Dermis microvascular lymphatic vessel endothelial cell (primary cell): ENCODE data around the gene FNTB. TPM values are rescaled to one million over a fixed set of nuclear protein-coding genes. Genes with fewer than 3 reads are reported as not detected.
A peak's percentile ranks its signal among the peaks of the same experiment; 100 is the strongest.

Source experiments
- DNase-seq, 2 donors: peaks; one replicate each; pipeline versions ENCODE4 v3.0.0 to v3.0.0-alpha.2; 2010; ENCODE audit warnings: low read depth in 2 of 2
- total RNA-seq: library from RNA; depleted of rRNA; stranded (reverse); fragments of >200 nt; gene quantifications from 2 replicates; pipeline ENCODE4 v1.2.1, GENCODE V29; 2014

The FNTB gene
- total RNA-seq, 1 donor from 2014 or later, result 6.8 TPM

DNA sequence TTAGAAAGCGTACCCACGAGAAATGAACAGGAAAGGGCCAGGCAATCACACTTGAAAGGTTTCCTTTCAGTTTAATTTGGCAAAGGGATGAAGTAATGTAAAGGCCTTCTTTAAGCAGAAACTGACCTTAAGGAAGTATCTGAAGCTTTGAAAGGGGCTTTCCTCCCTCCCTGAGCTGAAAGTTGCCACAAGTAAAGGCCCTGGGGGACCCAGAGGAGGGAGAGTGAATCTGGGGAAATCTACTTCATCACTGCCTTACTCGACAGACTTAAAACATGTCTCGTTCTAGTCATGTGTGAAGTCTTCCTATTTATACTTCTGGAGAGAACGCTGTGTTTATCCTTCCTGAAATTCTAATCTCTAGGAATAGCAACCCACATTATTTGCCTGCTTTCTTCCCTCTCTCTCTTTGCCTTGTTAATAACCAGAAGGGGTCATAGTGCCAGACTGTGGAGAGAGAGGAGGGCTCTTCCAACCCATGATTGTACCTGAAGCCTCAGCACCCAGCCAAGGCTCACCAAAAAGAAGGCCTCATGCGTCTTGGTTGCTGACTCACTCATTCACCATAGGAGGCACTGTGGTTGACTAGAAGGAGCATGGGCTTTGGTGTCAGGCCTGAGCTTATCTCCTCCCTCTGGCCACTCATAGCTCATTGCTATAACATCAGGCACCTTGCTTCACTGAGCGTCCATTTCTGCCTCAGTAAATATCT lies 33.9 kb upstream of the FNTB start:
- no peak for DNase-seq

DNA sequence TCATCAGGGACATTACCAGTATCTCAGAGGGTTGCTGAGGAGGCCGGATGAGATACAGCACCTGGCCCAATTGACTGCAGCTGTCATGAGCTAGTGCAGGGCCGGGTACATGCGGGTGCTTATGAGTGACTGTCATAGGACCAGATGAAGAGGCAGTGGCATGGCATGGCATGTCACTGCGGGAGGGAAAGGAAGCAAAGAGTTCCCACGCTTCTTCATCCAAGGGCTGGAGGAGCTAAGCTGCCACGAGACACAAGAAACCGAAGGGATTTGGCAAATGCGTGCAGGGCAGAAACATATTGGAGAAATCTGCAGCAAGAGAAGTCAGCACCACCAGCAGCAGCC lies 33.4 kb upstream of the FNTB start:
- DNase-seq, result no peak

DNA sequence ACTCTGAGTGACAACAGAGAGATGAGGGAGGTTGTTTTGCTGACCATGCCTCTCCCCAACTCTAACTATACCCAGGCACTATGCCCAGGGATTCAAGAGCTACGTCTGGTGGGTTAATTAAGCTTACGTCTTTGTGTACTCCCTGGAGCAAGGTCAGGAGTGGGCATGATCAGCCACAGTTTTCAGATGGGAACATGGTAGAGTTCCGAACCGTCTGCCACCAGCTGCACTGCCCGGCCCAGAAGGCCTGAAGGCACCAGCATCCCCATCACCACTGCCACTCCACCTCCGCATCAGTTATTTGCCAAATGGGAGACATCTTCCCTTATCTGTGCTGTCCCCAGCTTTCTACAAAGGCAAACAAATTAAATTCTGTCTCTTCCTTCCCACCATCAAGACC lies 33.0 kb upstream of the FNTB start:
- no peak for DNase-seq

DNA sequence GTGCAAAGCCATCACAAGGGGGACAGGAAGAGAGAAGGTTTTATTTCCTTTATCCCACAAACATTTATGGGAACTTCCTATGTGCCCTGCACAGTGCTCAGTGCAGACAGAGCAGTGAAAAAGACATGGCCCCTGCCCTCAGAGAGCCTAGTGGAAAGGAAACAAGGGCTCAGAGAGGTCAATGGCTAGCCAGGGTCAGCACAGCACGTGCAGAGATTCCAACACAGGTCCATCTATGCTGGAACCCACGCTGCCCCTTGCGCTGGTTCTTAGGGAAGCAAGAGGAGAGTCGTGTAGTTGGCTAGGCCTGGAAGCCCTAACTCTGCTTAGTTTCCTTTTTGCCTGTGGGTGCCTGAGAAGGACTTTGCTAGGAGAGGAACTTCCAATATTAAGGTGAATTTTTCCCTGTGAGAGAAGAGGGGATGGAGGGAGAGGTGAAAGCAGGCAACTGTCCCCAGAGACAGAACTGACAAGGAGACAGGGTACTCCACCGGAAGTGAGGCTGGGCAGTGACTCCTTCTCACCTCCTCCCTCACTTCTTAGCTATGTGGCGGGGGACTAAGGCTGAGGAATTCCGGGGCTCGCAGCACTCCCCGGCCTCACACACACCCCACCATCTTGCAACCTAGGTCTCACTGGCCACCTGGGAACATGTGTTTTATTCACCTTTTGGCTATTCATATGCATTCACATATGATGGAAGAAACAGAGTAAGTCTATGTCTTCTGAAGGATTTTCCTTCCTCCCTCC lies 32.0 kb upstream of the FNTB start:
- DNase-seq, result no peak

DNA sequence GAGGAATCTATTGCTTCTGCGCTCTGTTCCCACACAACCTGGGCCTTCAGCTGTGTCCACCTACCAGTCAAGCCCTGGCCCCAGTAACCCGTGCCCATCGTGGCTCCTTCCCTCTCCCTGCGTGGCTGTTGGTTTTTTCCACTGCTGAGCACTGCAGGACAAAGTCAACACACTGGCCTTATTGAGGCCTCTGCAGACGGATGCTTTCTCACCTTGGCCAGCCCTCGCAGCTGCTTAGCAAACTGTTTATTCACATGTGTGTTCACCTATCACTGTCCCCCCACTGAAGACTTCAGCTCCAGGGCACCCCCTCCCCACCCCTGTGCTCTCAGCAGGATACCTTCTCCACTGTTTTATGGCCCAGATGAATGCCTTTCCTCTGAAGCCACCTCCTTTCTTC lies 31.4 kb upstream of the FNTB start:
- DNase-seq, result no peak

DNA sequence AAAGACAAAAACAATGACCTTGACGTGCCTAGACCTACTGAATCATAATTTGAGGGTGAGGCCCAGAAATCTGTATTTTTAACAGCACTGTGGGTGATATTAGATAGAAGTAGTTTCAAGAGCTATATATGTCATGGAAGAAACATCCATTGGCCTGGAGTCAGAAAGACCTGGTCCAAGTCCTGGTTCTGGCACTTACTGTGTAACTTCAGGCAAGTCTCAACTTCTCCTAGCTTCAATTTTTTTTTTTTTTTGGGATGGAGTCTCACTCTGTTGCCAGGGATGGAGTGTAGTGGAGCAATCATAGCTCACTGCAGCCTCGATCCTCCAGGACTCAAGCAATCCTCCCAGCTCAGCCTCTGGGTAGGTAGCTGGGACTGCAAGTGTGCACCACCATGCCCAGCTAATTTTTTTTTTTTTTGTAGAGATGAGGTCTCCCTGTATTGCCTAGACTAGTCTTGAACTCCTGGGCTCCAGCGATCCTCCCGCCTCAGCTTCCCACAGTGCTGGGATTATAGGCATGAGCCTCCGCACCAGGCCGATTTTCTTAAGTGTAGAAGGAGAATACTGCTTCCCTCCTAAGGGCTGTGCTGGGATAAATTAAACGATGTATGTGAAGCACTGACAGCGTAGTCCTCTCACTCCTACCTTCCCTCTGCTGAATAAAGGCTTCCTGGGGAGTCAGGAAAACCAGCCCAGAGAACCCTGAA lies 29.8 kb upstream of the FNTB start:
- DNase-seq, result no peak

DNA sequence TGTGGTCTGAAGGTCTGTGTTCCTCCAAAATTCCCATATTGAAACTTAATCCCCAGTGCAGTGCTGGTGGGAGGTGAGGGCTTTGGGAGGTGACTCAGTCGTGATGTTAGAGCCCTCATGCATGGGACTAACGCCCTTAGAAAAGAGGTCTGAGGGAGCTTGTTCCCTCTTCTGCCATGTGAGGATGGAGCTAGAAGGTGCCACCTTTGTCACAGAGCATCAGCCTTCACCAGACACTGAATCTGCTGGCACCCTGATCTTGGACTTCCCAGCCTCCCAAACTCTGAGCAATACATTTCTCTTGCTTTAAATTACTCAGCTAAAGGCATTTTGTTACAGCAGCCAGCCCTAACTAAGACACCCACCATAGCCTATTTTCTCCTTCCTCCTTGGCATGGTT lies 28.5 kb upstream of the FNTB start:
- DNase-seq, result no peak

DNA sequence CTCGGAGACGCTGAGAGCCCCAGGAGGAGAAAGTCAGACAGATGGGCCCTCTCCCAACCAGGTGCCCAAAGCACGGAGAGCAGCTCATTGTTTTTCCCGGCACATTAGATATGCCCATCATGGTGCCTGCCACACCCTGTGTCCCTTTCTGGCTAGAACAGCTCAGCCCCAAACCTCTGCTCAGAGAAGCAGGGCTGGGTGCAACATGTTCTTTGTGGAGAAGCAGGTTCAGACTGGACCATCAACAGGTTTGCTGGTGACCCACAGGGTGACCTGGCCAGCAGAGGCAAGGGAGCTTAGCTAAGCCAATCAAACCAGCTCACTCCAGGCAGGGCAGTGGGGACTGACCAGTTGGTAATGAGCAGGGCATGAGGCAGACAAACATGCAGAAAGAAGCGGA lies 28.0 kb upstream of the FNTB start:
- no peak for DNase-seq

DNA sequence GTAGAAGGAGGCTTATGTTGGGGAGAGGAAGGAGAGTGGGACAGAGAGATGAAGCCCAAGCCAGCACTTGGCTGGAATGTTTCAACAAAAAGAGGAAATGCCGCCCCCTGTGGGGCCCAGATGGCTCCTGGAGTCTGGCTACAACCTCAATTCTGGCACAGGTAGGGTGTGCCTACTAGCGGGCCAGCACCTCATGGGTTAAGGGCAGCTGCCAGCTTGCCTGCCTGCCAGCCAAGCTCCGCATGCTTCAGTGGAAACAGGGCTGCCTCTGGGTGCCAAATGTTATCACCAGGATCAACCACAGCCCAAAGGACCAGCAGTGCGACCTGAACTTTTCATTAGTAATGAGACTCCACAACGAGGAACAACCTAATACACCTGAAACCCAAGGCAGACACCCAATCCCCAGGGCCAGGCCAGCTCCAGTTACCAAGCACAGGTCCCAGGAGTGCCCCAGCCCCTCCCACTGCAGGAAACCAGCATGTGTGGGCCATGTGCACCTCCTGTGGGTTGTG lies 25.9 kb upstream of the FNTB start:
- DNase-seq, result no peak

DNA sequence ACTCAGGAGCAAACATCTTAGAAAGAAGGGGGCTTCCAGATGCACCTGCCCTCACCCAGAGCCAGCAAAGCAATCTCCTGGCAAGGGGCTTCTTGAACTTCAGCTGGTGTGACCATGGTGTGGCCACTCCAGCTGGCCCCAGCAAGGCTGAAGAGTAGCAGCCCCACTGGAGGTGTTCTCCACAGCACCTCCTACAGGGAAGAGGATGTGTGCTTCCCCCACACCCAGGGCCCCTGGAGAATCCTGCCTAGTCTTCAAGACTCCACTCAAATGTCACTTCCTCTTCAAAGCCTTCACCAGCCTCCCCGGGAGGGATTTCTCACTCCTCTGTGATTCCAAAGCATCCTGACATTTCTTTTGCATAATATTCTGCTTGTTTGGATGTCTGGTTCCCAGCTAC lies 23.1 kb upstream of the FNTB start:
- no peak for DNase-seq

DNA sequence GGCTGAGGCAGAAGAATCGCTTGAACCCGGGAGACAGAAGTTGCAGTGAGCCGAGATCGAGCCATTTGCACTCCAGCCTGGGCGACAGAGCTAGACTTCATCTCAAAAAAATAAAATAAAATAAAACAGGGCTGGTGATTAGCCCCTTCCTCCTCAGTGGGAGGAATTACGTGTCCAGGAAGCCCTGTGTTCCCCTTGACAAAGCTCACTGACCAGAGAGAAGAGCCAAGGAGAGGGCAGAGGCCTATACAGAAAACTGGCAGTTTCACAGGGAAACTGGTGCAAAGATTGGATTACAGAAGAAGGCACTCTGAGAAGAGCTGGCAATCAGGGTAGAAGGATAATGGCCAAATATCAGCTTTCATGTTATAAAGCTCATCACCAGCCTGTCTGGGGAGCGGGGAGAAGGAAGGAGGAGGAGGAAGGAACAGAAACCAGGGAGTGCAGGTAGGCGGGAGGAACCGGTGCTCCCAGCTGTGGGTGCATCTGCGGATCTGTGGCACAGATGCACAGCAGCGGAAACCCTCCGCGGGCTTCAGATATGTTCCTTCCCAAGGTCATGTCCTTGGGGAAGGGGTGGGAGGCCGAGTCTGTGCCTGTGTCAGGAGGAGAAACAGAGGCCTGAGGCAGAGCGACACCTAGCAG lies 21.2 kb upstream of the FNTB start:
- DNase-seq, result peak in 1 of 2 donors; percentile 50

DNA sequence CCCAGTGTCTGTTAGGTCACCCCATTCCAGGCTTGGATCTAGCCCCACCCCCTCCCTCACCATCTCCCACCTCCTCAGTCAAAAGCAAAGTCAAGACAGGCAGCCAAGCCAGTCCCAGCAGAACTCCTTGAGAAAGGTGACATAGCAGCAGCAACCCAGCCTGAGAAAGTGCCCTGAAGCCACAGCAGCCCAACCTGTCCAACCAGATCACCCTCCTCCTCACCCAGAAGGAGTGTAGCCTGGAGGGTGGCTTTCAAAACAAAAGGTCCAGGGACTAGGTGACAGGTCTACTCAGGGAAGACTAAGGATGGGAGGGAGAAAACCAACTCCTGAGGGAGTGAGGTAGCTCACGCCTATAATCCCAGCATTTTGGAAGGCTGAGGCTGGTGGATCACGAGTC lies 19.7 kb upstream of the FNTB start:
- DNase-seq, result no peak

DNA sequence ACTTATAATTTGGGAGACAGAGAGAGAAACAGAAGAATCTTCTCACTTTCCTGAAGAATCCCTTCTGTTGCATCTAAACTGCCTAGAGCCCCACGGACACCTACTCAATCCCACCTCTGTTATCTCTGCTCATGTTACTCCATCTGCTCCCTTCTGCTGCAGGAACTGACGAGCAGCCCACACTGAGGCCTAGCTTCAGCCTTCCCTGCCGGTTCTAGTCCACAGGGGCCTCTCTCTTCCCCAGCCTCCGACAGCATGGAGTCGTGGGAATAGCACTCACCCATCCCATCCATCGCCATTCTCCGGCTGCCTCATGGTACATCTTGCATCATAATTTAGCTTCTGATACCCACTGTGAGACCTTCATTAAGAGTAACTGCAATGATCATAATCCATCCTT lies 18.5 kb upstream of the FNTB start:
- no peak for DNase-seq

DNA sequence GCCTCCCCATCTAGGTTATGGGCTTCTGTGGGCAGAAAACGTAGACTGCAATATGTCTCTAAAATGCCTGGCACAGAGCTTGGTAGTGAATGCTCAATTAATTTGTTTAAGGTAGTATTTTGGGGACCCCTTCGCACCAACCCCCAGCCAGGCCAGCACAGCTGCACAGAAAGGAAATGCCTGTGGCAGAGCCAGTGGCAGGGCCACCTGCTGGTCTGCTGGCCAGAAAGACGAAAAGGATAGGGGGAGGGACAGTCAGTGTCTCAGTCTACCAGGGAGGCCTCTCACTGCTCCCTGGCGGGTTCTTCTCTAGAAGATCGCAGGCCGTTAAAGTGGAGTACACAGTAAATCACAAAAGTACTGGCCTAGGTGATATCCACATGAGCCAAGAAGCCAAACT lies 18.0 kb upstream of the FNTB start:
- DNase-seq, result no peak

DNA sequence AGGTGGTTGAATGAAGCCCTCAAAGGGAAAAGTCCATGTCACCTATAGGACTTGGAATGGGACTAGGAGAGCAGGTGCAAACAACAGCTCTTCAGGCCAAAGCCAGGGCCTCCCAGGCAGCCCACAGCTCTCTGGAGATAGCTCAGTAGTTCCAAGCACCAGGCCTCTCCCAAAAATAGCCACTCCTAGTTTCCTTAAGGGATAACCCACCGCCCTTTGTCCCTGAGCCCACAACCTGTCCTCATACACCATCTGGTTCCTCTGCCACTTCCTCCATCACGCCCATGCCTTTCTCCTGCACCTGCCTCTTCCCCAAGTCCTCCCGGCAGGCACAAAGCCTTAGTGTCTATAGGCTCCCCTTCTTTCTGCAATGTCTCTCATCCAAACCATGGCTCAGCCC lies 16.7 kb upstream of the FNTB start:
- no peak for DNase-seq

DNA sequence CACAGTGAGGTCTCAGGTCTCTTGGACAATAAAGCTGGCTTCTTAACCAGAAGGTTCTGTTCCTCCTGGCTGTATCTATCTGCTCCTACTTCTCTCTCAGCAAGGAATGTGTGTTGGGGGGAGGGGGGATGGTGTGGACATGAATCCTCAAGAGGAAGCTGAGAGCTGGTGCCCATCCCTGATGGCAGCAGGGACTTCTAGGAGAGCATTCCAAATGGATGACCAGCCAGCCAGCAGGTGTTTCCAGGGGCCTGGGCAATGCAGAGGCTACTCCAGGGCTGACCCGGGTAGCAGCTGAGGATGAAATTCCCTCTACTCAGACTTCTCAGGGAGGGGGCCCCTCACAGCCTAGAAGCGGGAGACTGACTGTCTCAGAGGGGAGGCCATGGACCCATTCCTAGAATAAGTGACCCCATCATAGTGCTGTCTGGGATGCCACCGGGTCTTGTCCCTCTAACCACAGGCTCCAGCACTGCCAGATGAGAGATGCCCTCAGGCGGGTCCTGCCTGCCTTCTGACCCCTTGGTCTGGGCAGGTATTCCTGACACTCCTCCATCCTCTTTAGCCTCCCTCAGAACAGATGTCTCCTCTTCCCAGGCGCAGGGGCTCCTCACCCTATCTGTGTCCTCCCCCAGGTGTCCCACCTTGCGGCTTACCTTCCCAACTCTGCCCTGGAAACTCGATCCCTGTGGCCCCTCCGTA lies 15.8 kb upstream of the FNTB start:
- peak in 1 of 2 donors; percentile 19 for DNase-seq

DNA sequence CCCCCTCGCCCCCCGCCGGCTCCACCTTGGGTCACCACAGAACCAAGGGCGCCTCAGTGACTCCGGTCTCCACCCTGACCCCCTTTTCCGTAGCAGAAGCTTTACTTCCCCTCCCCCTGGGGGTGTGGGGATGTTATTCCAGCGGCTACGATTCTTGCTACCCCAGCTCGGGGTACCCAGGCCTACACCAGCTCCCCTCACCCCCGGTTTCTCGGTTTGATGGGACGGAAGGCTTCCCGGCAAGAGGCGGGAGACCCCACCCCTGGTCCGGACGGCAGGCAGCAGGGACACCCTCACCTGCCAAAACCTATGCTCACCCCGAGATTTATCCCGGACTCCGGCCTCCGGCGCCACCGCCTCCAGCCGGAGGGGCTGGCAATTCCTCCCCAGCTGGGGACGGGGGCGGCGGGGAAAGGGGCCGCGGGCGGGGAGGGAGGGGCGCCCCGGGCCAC lies 15.2 kb upstream of the FNTB start:
- DNase-seq, result no peak

DNA sequence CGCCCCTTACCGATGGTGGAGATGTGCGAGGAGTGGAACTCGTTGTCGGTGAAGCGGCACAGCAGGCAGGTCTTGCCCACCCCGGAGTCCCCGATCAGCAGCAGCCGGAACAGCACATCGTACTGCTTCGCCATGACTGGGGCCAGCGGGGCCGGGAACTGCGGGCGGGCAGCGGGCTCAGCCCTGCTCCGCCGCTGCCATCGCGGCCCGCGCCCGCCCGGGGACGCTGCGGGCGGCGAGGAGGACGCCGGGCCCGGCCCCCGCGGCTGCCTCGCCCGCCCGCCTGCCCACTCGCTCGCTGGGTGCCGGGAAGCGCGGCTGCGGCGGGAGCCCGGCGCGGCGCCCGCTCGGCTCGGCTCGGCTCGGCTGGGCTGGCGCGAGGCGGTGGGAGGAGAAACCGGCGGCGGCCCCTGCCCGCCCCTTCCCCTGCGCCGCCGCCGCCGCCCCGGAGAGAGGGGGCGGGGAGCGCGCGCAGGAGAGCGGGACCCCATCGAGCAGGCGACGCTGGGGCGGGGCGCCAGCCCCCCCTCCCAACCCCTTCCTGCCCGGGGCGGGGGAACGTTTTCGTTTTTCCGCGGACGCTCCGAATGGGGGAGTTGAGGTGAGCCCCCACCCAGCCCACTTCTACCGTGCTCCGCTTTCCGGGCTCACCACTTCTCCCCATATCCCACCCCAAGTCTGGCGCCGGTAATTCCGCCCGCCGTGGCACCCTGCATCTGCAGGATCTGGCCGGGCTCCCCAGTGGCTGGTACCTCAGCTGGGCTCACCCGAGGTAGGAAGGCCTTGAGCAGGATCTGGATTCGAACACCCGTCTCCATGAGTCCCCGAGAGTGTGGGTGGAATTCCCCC lies 14.5 kb upstream of the FNTB start, which contains the start of gene RAB15:
TSS of gene RAB15 (minus strand) at position 394 of the 849 bp plus-strand sequence. CDS start at position 134, 260 bp downstream.
- DNase-seq, result peak in 1 of 2 donors; percentile 53

DNA sequence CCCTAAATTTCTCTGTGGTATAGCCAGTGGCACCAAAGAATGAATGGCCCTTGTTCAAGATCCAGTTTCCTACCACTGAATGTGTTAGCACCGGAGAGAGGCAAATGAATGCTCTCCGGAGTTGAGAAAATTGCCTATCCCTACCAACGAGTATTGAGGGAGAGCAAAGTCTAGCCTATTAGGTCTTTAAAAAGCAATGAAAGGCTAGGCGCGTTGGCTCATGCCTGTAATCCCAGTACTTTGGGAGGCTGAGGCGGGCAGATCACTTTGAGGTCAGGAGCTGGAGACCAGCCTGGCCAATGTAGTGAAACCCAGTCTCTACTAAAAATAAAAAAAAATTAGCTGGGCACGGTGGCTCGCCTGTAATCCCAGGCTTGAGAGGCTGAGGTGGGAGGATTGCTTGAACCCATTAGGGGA lies 13.7 kb upstream of the FNTB start:
- no peak for DNase-seq

DNA sequence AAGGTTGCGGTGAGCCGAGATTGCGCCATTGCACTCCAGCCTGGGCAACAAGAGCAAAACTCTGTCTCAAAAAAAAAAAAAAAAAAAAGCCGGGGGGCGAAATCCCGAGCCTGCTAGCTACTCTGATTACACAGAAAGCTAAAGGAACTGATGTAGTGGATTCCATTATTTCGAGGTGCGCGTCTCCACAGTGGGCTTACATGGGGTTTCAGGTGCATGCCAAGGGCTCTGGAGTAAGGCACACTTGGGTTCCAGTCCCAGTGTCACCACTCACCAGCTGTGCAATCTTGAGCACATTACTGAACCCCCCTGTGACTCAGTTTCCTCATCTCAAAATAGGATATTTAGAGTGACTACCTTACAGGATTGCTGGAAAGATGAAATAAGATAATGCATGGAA lies 12.9 kb upstream of the FNTB start:
- no peak for DNase-seq
